HG03280 (cell line): ENCODE data around the gene IGFBP7.

Experiments used
- ATAC-seq: cut with Tn5 transposase; IDR thresholded peaks from one replicate; pipeline ENCODE4 v1.9.1; 2021; ENCODE audit warnings: mild to moderate bottlenecking, moderate library complexity; ENCODE audit not compliant: unreplicated experiment

Gene IGFBP7

DNA sequence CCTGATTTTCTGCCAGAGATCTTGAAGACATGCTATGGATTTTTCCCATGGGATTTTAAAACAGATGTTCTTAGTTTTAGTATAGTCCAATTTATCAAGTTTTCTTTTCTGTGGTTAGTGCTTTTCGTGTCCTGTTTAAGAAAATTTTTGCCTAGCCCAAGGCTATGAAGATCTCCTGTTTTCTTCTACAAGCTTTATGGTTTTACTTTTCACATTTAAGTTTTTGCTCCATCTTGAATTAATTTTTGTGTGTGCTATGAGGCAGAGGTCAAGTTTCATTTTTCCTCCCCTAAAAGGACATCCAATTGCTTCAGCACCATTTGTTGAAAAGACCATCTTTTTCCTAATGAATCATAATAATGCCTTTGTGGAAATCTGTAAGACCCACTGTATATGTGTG is 65.9 kb downstream of the IGFBP7 start:
- ATAC-seq, result no peak

- ATAC-seq, result no peak
These were observed 66.6 kb downstream of the IGFBP7 start for GRCh38 chr4:57043347-57044251.

GRCh38 chr4:57042711-57043169 is 67.4 kb downstream of the IGFBP7 start:
- ATAC-seq, result no peak

DNA sequence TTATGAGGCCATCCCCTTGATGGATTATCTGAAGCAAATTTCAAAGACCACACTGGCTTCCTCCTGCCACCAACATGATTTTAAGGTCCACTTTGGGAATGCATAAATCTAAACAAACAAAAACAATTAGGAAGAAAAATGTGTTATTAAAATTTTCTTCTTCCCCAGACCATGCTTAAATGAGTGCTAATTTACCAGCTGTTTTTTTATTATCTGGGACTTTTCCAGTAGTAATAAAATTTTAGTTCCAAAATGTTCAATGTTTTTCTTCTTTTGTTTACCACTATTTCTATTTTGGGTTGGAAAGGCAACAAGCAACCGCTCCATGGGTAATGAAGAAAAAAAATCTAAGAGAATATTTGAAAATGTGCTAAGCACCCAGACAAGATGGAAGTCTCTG is 69.2 kb downstream of the IGFBP7 start:
- no peak for ATAC-seq

GRCh38 chr4:57040510-57040909 is 69.7 kb downstream of the IGFBP7 start:
- ATAC-seq, result no peak

- no peak for ATAC-seq
These were observed 70.8 kb downstream of the IGFBP7 start for GRCh38 chr4:57039345-57039744.

- ATAC-seq, result peak; percentile 80
These were observed 72.1 kb downstream of the IGFBP7 start for GRCh38 chr4:57037982-57038604.

DNA sequence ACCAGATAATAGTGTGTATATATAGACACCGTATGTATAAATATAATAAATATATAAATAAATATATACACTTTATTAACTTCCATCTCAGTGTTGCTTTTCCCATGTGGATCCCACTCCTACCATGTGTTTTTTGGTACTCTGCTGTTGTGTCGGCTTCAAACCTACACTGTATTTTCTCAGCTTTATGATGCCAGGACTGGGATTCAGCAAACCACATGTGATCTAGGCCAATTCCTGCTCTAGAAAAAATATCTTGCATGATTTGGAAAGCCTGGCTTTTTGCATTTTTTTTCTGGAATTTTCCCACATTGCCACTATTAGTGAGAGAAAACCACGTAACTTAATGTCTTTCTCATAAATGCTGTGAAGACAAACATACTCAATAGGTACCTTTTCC is 75.7 kb downstream of the IGFBP7 start:
- ATAC-seq, result no peak

GRCh38 chr4:57023104-57023503 is 87.1 kb downstream of the IGFBP7 start:
- no peak for ATAC-seq

DNA sequence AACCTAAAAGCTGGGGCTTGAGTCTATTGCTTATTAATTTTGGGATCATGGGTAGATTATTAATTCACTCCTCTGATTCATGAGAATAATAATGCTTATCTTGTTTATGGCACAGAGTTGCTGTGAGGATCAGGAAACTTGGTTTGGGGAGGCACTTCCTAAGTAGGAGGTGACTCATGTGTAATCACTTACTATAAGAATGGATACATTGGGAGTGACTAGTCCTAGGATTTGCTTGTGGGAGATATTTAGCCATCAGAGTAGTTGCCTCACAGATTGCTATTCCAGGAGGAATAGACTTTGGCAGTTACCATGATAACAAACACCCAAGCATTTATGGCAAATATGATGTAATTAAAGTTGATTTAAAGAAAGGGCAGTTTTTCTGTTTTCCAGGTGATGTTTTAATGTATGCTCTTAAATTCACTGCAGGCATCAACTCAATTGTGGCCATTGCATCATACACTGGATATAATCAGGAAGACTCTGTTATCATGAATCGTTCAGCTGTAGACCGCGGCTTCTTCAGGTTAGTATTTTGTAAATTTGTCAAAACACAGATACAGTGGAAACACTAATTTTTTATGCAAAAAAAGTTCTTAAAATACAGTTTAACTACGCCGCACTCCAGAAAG is 89.6 kb downstream of the IGFBP7 start:
- no peak for ATAC-seq

- no peak for ATAC-seq
These were observed 91.2 kb downstream of the IGFBP7 start for GRCh38 chr4:57018980-57019379.

GRCh38 chr4:57013543-57014120 is 96.6 kb downstream of the IGFBP7 start:
- ATAC-seq, result no peak

GRCh38 chr4:56999751-57000150 is 110.4 kb downstream of the IGFBP7 start:
- no peak for ATAC-seq

DNA sequence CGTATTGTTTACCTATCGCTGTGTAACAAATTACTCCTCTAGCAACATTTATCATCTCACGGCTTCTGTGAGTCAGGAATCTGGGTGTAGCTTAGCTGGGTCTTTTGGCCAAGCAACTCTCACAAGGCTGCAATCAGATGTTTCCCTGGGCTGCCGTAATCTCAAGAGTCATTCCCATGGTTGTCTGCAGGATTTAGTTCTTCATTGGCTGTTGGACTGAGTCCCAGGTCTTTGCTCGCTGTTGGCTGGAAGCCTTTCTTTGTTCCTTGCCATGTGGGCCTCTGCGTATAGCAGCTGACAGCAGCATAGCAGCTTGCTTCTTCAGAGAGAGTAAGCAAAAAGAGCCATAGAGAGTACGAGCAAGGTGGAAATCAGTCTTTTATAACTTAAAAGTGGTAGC is 114.7 kb downstream of the IGFBP7 start:
- ATAC-seq, result no peak

GRCh38 chr4:56990109-56990905 is 119.9 kb downstream of the IGFBP7 start:
- no peak for ATAC-seq

DNA sequence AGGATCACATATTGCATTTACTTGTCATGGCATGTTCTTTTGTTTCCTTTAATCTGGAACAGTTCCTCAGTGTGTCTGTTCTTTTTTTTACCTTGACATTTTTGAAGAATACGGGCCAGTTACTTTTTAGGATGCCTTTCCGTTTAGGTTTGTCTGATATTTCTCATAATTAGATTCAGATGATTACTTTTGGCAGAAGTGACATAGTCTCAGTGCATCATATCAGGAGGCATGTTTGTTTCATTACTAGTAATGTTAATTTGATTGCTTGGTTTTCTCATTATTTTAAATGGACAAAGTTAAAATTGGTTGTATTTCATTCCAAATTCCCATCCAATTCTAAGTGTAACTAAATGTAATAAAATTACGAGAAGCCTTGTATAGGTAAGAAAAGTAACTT is 123.2 kb downstream of the IGFBP7 start:
- ATAC-seq, result no peak

DNA sequence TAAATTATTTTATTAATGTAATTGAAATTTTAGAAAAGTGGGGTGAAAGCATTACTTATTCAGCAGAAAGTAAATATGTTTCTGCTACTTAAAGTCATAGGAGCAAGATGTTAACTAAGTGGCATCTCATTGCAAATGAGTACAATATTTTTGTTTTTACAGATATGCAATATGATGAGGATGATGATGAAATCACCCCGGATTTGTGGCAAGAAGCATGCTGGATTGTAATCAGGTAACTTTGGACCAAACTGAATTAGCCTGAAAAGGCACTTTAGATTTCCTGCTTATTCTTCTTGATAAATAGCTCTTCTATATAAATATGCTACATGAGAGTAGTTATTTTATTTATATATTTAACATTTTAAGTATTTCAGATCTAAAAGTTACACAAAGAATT is 124.0 kb downstream of the IGFBP7 start:
- no peak for ATAC-seq

DNA sequence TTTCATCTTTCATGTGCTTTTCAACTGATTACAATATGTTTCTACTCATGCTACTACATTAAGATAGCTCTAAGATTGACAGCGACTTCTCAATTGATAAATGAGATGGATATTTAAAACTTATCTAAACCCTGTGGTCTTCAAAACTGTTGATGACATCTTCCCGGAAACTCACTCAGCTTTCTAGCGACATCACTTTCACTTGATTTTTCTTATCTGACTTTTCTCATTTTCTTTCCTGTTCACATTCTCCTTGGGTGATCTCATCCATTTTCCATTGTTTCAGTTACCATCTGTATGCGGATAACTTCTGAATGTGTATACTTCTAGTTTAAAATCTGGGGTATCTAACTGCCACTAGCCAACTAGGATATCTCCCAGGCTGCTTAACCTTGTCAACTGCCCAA is 128.4 kb downstream of the IGFBP7 start:
- no peak for ATAC-seq
